GM23338 (cell line): ENCODE data around the gene SYNDIG1. TPM values are rescaled to one million over a fixed set of nuclear protein-coding genes. Genes with fewer than 3 reads are reported as not detected.

Experiments
- ATAC-seq: fragments of 200-7000 bp; cut with Tn5 transposase; 3 replicates; pipeline ENCODE4 v1.9.1; 2020
- DNase-seq: peaks from one replicate; pipeline ENCODE4 v3.0.0-alpha.2; 2015; ENCODE audit warnings: low spot score
- H2AFZ ChIP-seq: fragments of 200-600 bp; sonication (generic); 2 replicates; pipeline ENCODE4 v1.8.0; 2016; ENCODE audit warnings: antibody characterized with exemption, mild to moderate bottlenecking, moderate library complexity
- H3F3A ChIP-seq: fragments of 200-600 bp; sonication (generic); replicated peaks from 2 replicates; pipeline ENCODE4 v1.8.0; 2017; ENCODE audit warnings: antibody characterized with exemption, mixed run types, low read depth
- H3K27ac ChIP-seq: fragments of 200-600 bp; sonication (generic); 2 replicates; pipeline ENCODE4 v1.6.1; 2016; ENCODE audit warnings: low read depth
- H3K27me3 ChIP-seq: fragments of 200-600 bp; sonication (generic); 2 replicates; pipeline ENCODE4 v1.8.0; 2016; ENCODE audit warnings: mild to moderate bottlenecking, mixed run types, moderate library complexity; ENCODE audit not compliant: insufficient read depth
- H3K36me3 ChIP-seq: fragments of 200-600 bp; sonication (generic); 2 replicates; pipeline ENCODE4 v1.8.0; 2016; ENCODE audit warnings: mild to moderate bottlenecking; ENCODE audit not compliant: insufficient read depth
- H3K4me1 ChIP-seq: fragments of 200-600 bp; sonication (generic); 2 replicates; pipeline ENCODE4 v1.8.0; 2016; ENCODE audit warnings: mild to moderate bottlenecking, moderate library complexity; ENCODE audit not compliant: insufficient read depth
- H3K4me2 ChIP-seq: fragments of 200-600 bp; sonication (generic); 2 replicates; pipeline ENCODE4 v1.7.1; 2017; ENCODE audit warnings: mixed run types
- H3K4me3 ChIP-seq: fragments of 200-600 bp; sonication (generic); 2 replicates; pipeline ENCODE4 v1.6.1; 2016; ENCODE audit warnings: mixed run types
- H3K79me2 ChIP-seq: fragments of 200-600 bp; sonication (generic); replicated peaks from 2 replicates; pipeline ENCODE4 v1.8.0; 2017; ENCODE audit warnings: mild to moderate bottlenecking; ENCODE audit not compliant: insufficient read depth
- H3K9me2 ChIP-seq: fragments of 200-600 bp; sonication (generic); 2 replicates; pipeline ENCODE4 v1.8.0; 2017; ENCODE audit not compliant: insufficient read depth
- H4K20me1 ChIP-seq: fragments of 200-600 bp; sonication (generic); replicated peaks from 2 replicates; pipeline ENCODE4 v1.8.0; 2017; ENCODE audit warnings: mild to moderate bottlenecking; ENCODE audit not compliant: insufficient read depth
- H3K27ac Mint-ChIP-seq: 2 replicates; pipeline ENCODE4 v1.8.0; 2020; ENCODE audit warnings: inconsistent platforms, mild to moderate bottlenecking, moderate library complexity, mixed read lengths
- H3K27me3 Mint-ChIP-seq: 3 replicates; pipeline ENCODE4 v1.8.0; 2022; ENCODE audit warnings: low read depth, mild to moderate bottlenecking, moderate library complexity, mixed read lengths, inconsistent platforms; ENCODE audit not compliant: insufficient read depth, poor library complexity
- H3K36me3 Mint-ChIP-seq: 3 replicates; pipeline ENCODE4 v1.8.0; 2021; ENCODE audit warnings: low read depth, mild to moderate bottlenecking, inconsistent platforms, moderate library complexity, mixed read lengths
- H3K4me1 Mint-ChIP-seq: 3 replicates; pipeline ENCODE4 v1.8.0; 2020; ENCODE audit warnings: mild to moderate bottlenecking, inconsistent platforms, mixed read lengths
- H3K4me3 Mint-ChIP-seq: 3 replicates; pipeline ENCODE4 v1.8.0; 2021; ENCODE audit warnings: moderate library complexity, mild to moderate bottlenecking, inconsistent platforms, mixed read lengths
- H3K9me3 Mint-ChIP-seq: 3 replicates; pipeline ENCODE4 v1.8.0; 2020; ENCODE audit warnings: moderate library complexity, mild to moderate bottlenecking, inconsistent platforms, mixed read lengths
- CTCF ChIP-seq, 2 experiments: fragments of 200-600 bp in 1 of 2; sonication (generic) in 1 of 2; conservative IDR thresholded peaks; 2 replicates each; pipeline versions ENCODE4 v1.5.1 to v1.6.1; 2016 to 2017; ENCODE audit warnings: antibody characterized with exemption in 2 of 2, low read depth in 2 of 2, mild to moderate bottlenecking in 2 of 2, moderate library complexity in 1 of 2
- ETS1 ChIP-seq: IDR thresholded peaks from 2 replicates; pipeline ENCODE4 v1.6.1; 2016; ENCODE audit warnings: antibody characterized with exemption
- EZH2 ChIP-seq: fragments of 200-600 bp; sonication (generic); IDR thresholded peaks from one replicate; pipeline ENCODE4 v1.8.0; 2017; ENCODE audit warnings: antibody characterized with exemption, mild to moderate bottlenecking, low read depth; ENCODE audit not compliant: unreplicated experiment
- JUNB ChIP-seq: IDR thresholded peaks from one replicate; pipeline ENCODE4 v1.6.1; 2016; ENCODE audit warnings: antibody characterized with exemption; ENCODE audit not compliant: unreplicated experiment
- NANOG ChIP-seq: IDR thresholded peaks from 2 replicates; pipeline ENCODE4 v1.6.1; 2016; ENCODE audit warnings: antibody characterized with exemption, borderline replicate concordance
- POLR2AphosphoS5 ChIP-seq: IDR thresholded peaks from 2 replicates; pipeline ENCODE4 v1.6.1; 2016; ENCODE audit warnings: antibody characterized with exemption, low read depth
- REST ChIP-seq: IDR thresholded peaks from one replicate; pipeline ENCODE4 v1.6.1; 2018; ENCODE audit warnings: antibody characterized with exemption; ENCODE audit not compliant: unreplicated experiment
- ZNF114 ChIP-seq: fragments of 250-450 bp; sonication (Bioruptor Pico); IDR thresholded peaks from 2 replicates; pipeline ENCODE4 v1.5.0; 2020; ENCODE audit warnings: mild to moderate bottlenecking, moderate library complexity
- ZNF331 ChIP-seq: fragments of 250-450 bp; sonication (Bioruptor Pico); IDR thresholded peaks from 2 replicates; pipeline ENCODE4 v1.5.0; 2020; ENCODE audit warnings: low read depth, mild to moderate bottlenecking, moderate library complexity
- polyA plus RNA-seq: library from polyadenylated mRNA; unstranded; fragments of >200 nt; fragmentation: Nextera tagmentation; extraction: Ambion mirVana; gene quantifications from 2 replicates; pipeline ENCODE4 v1.2.1, GENCODE V29; 2016
- total RNA-seq: library from RNA; depleted of rRNA; stranded (reverse); fragments of >200 nt; shearing (Covaris generic); gene quantifications from 2 replicates; pipeline ENCODE4 v1.2.3, GENCODE V29; 2014

Gene SYNDIG1
- total and polyA plus RNA-seq, 2 experiments from 2014 or later = 2.8 to 4.8 TPM

- Mint-ChIP-seq H3K27me3 (peaks cover 10% of the 10 kb centered on the region), H3K27ac (no peak overlapping the region), H3K4me3 (no peak overlapping the region), H3K36me3 (no peaks in the 10 kb centered on the region), H3K4me1 (no peaks in the 10 kb centered on the region), H3K9me3 (no peaks in the 10 kb centered on the region)
- ATAC-seq (no peak), DNase-seq (no peak)
- Histone ChIP-seq H3K4me3 (no peak overlapping the region), H3F3A (no peaks in the 10 kb centered on the region), H3K4me2 (no peak overlapping the region), H3K27me3 (no peaks in the 10 kb centered on the region), H4K20me1 (no peaks in the 10 kb centered on the region), H3K36me3 (no peaks in the 10 kb centered on the region), H3K4me1 (no peaks in the 10 kb centered on the region), H2AFZ (no peak overlapping the region), H3K9me2 (no peaks in the 10 kb centered on the region), H3K27ac (no peak overlapping the region), H3K79me2 (no peaks in the 10 kb centered on the region)
- TF ChIP-seq REST (no peak), ZNF331 (no peak)
Observed at GRCh38 chr20:24572862-24573261, 103.4 kb downstream of the SYNDIG1 start.

- TF ChIP-seq NANOG = no peak
- TF ChIP-seq ZNF331 = no peak
- TF ChIP-seq EZH2 = no peak
- ATAC-seq = no peak
- H3K27me3 ChIP-seq = no peaks in the 10 kb centered on the region
- Mint-ChIP-seq H3K4me1 (no peaks in the 10 kb centered on the region), H3K9me3 (no peaks in the 10 kb centered on the region), H3K36me3 (no peaks in the 10 kb centered on the region), H3K27me3 (peaks cover 10% of the 10 kb centered on the region), H3K4me3 (no peak overlapping the region), H3K27ac (no peak overlapping the region)
- H3F3A ChIP-seq = no peaks in the 10 kb centered on the region
- no peaks in the 10 kb centered on the region for H3K79me2 ChIP-seq
- no peaks in the 10 kb centered on the region for H3K9me2 ChIP-seq
- H4K20me1 ChIP-seq = no peaks in the 10 kb centered on the region
- DNase-seq = no peak
- H3K36me3 ChIP-seq = no peaks in the 10 kb centered on the region
- no peak overlapping the region for H2AFZ ChIP-seq
- H3K4me1 ChIP-seq = no peaks in the 10 kb centered on the region
- H3K4me2 ChIP-seq = no peak overlapping the region
- H3K27ac ChIP-seq = no peak overlapping the region
- H3K4me3 ChIP-seq = no peak overlapping the region
Observed at GRCh38 chr20:24573557-24573956, 104.1 kb downstream of the SYNDIG1 start.

GRCh38 chr20:24574307-24574706 lies 104.9 kb downstream of the SYNDIG1 start:
- Histone ChIP-seq H3K4me2 (no peak overlapping the region), H3K4me3 (no peak overlapping the region), H3K79me2 (no peaks in the 10 kb centered on the region), H3K27ac (no peak overlapping the region), H3K9me2 (no peaks in the 10 kb centered on the region), H3K36me3 (no peaks in the 10 kb centered on the region), H3K27me3 (no peaks in the 10 kb centered on the region), H3K4me1 (no peaks in the 10 kb centered on the region), H3F3A (no peaks in the 10 kb centered on the region), H4K20me1 (no peaks in the 10 kb centered on the region), H2AFZ (no peak overlapping the region)
- Mint-ChIP-seq H3K27ac (no peak overlapping the region), H3K4me1 (no peaks in the 10 kb centered on the region), H3K27me3 (peaks cover 10% of the 10 kb centered on the region), H3K4me3 (no peak overlapping the region), H3K36me3 (no peaks in the 10 kb centered on the region), H3K9me3 (no peaks in the 10 kb centered on the region)
- DNase-seq = no peak
- ATAC-seq = no peak
- TF ChIP-seq EZH2 (no peak), REST (no peak), ZNF114 (CRISPR knock-in tag) (no peak), JUNB (no peak), ETS1 (no peak), CTCF (conservative IDR thresholded peaks at IDR 0.05; ENCODE audit: low read depth in 2 of 2) (no peak), POLR2AphosphoS5 (no peak), NANOG (no peak)
